ENCODE results near the gene POLDIP3.
A peak's percentile ranks its signal among the peaks of the same experiment; 100 is the strongest.
"Not testable (repeated sequence)": the region's sequence is repeated elsewhere in the genome, so short reads cannot be mapped to it uniquely, and the experiment has no call there.

The POLDIP3 gene

GRCh38 chr22:42619261-42620063, 4.8 kb upstream of the POLDIP3 start:
- DNase-seq (ENCODE audit: low spot score), result no peak

- no peak for DNase-seq (ENCODE audit: low spot score)
These were observed 2.7 kb upstream of the POLDIP3 start for GRCh38 chr22:42617155-42617983.

DNA sequence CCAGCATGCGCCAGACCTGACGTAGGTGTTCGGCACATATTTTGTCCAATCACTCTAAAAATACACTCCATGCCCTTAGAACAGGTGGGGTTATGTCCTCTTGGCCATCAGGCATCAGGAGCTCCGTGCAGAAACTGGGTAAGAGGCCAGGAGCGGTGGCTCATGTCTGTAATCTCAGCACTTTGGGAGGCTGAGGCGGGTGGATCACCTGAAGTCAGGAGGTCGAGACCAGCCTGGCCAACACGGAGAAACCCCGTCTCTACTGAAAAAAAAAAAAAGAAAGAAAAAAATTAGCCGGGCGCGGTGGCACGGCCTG, 1.1 kb upstream of the POLDIP3 start:
- DNase-seq (ENCODE audit: low spot score), result peak; percentile 20

DNA sequence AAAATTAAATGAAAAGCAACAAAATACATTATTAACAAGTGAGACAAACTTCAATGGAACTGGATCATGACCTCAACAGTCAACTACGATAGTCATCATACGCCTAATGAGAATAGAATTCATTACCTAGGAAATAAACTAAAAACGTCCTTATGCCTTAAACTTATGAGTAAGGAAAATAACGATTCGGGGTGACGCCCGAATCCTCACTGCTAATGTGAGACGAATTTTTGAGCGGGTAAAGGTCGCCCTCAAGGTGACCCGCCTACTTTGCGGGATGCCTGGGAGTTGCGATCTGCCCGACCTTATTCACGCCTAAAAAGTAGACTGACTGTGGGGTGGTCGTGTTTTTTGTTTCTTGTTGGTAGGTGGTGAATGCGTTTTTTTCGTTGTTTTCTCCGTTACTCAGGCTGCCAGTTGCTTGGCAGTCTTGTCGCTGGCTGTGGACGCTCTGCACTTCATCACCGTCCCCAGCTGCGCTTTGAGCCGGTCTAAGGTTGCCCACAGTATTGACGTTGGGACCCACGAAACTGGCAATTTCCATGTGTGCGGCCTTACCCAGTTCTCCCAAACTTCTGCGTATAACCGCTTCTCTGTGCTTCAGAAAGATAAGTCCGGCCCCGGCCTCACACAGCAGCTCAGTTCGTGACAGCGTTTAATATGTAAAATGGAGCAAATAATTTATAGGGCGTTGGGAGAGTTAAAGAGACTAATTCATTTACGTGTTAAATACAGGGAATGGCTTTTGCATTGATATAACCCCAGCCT, 593 bp upstream of the POLDIP3 start:
- DNase-seq (ENCODE audit: low spot score), result peak; percentile 92

GRCh38 chr22:42613872-42614301, 796 bp downstream of the POLDIP3 start:
- DNase-seq (ENCODE audit: low spot score), result peak; percentile 18

- DNase-seq (ENCODE audit: low spot score), result no peak
These were observed 2.3 kb downstream of the POLDIP3 start for GRCh38 chr22:42612336-42612735.

GRCh38 chr22:42611051-42611450, 3.6 kb downstream of the POLDIP3 start:
- DNase-seq (ENCODE audit: low spot score), result no peak

GRCh38 chr22:42610186-42610585, 4.5 kb downstream of the POLDIP3 start:
- no peak for DNase-seq (ENCODE audit: low spot score)

DNA sequence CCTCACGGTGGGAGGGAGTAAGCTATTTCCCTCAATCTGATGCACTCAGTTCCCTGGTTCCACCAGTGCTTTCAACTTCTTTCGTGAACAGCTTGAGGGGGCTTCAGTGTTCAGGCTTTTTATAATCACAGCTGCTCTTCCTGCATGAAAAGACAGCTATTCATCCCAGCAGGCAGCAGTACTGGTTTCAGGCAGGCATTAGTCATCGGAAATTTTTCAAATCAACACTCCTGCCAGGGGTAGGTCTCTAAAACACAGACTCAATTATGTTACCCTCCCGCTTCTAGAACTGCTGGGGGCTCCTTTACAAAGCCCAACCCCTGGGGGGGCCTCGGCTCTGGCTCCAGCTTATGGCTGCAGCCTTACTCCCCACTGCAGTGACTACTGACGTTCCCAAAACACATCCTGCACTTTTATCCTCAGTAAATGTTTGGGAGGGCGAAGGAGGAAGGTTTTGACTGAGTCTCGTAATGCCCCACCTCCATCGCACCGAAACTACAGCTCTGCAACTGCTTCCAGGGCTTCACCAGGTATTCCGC, 5.8 kb downstream of the POLDIP3 start:
- DNase-seq (ENCODE audit: low spot score), result peak; percentile 64

DNA sequence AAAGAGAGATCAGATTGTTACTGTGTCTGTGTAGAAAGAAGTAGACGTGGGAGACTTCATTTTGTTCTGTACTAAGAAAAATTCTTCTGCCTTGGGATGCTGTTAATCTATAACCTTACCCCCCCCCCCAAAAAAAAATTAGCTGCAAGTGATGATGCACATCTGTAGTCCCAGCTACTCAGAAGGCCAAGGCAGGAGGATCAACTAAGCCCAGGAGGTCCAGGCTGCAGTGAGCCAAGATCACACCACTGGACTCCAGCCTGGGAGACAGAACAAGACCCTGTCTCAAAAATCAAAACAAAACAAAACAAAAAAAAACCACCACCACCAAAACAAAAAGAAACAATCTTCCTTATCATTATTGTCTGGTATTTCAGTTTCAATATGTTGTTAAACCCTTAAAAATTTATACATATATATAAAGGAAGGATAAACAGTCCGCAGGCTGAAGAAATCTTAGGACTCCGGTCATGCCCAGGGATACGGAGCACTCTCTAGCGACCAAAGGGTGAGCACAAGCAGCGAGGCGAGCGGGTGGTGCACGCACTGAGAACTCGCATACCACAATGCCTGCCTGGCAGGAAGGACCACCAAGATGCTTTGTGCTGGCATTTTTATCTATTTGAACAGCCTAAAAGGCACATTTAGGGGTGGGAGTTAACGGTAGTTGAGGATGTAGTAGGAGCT, 6.4 kb downstream of the POLDIP3 start:
- no peak for DNase-seq (ENCODE audit: low spot score)

DNA sequence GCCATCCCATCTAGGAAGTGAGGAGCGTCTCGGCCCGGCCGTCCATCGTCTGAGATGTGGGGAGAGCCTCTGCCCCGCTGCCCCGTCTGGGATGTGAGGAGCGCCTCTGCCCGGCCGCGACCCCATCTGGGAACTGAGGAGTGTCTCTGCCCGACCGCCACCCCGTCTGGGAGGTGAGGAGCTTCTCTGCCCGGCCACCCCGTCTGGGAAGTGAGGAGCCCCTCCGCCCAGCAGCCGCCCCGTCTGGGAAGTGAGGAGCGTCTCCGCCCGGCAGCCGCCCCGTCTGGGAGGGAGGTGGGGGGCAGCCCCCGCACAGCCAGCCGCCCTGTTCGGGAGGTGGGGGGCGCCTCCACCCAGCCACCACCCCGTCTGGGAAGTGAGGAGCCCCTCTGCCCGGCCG, 7.0 kb downstream of the POLDIP3 start:
- not testable (repeated sequence) for DNase-seq (ENCODE audit: low spot score)

DNA sequence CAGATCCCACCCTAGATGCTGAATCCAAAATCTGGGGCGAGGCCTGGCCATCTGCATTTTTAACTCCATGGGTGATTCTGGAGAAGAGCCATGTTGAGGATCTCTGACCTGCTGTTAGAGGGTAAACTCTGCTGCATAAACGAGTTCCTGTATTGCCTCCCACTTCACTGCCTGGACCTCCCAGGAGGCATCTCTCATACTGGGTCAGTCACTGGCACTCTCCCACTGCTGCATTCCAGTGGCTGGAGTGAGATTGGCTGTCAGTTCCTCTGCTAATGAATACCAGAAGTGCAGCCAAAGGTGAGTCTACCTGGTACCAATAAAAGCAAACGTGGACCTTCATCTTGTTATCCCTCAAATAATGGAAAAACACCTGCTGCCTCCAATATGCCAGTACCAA, 10.3 kb downstream of the POLDIP3 start:
- DNase-seq (ENCODE audit: low spot score), result peak; percentile 62

DNA sequence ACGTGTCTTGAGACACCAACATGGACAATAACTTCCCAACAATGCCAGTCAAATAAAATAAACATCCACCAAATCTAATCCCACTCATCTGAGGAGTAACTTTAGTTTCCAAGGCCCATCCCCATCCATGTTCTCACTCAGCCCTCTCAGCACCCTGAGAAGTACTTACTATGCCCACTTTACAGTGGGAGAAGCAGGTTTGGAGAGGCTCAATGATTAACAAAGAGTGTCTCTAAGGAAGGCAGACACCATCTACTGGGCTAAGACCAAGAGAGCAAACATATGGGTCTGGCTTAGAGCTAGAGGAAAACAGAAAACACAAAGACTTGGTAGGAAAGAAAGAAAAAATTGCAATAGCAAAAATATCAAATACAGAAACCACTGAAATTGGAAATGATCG, 11.3 kb downstream of the POLDIP3 start:
- DNase-seq (ENCODE audit: low spot score), result no peak

DNA sequence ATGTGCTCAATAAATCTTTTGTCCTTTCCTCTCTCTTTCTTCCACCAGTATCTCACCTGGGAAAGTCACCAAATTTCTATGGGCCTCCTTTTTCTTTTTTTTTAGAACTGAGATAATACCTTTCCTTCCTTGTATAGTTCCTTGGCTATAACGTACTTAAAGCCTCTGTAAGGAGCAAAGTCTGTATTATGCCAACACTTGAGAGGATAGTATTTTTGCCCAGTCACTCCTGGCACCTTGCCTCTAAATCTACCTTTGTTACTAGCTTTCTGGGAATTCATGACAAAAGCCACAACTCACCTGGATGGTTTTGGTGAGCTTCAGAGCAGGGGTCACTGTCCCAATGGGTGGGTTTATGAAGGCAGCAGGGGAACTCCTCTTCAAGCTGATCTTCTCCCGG, 12.2 kb downstream of the POLDIP3 start:
- no peak for DNase-seq (ENCODE audit: low spot score)

GRCh38 chr22:42601879-42602465, 12.7 kb downstream of the POLDIP3 start:
- DNase-seq (ENCODE audit: low spot score), result no peak

GRCh38 chr22:42596863-42597530, 17.7 kb downstream of the POLDIP3 start:
- DNase-seq (ENCODE audit: low spot score), result no peak

DNA sequence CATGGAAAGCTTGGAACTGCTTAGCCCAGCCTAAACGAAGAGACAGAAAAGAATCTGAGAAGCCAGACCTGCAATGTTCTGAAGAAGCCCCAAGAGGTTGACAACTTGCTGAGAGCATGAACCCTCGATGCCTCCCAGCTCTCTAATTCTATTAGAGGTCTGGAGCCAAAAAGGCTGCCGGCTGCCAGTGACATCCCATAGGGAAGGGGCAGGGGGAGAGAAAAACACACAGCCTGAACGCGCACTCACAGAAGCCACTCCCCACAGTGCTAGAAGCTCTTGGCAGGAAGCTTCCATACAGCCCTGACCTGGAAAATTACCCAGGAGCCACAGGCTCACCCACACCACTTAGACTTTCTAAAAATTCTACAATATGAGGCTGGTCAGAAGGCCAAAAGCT, 18.3 kb downstream of the POLDIP3 start:
- DNase-seq (ENCODE audit: low spot score), result no peak

- no peak for DNase-seq (ENCODE audit: low spot score)
These were observed 19.2 kb downstream of the POLDIP3 start for GRCh38 chr22:42595434-42595833.

DNA sequence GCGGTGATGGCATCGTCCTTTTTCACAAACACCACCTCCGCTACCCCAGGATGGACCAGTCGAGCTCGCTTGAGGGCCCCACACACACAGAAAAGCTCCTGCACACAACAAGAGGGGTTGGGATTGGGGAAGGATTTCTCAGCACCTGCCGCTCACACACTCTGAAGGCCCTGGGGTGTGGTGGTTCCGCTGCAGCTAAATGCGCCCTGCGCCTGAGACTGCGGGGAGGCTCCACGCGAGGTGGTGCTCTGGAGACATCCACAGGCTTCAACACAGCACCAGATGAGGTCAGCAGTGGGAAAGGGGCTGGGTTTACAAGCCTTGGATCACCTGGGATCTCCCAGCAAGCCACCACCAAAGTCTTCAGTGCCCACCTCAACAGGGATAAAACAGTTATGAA, 22.7 kb downstream of the POLDIP3 start:
- DNase-seq (ENCODE audit: low spot score), result no peak

GRCh38 chr22:42587588-42588175, 27.0 kb downstream of the POLDIP3 start:
- no peak for DNase-seq (ENCODE audit: low spot score)

Measured in AG08395 (cell line).